Hepatic stellate cell (primary cell): ENCODE measurements around the gene DMAC2.
"Not testable (repeated sequence)": the region's sequence is repeated elsewhere in the genome, so short reads cannot be mapped to it uniquely, and the experiment has no call there.

Source experiments
- DNase-seq: peaks from one replicate; pipeline ENCODE4 v3.0.0; 2011; ENCODE audit warnings: low spot score

The DMAC2 gene

GRCh38 chr19:41442473-41443355 is 3.0 kb upstream of the DMAC2 start, which contains the start of gene ERICH4:
Gene ERICH4, plus strand, starts transcription at chr19:41443156. Its CDS starts 14 bp downstream, at chr19:41443170.
- DNase-seq: no peak

GRCh38 chr19:41441321-41441945 is 1.7 kb upstream of the DMAC2 start:
- no peak for DNase-seq

GRCh38 chr19:41437944-41438574 is 1.7 kb downstream of the DMAC2 start:
- no peak for DNase-seq

- DNase-seq: no peak
These were observed 3.1 kb downstream of the DMAC2 start for GRCh38 chr19:41436674-41436951.

- no peak for DNase-seq
These were observed 3.6 kb downstream of the DMAC2 start for GRCh38 chr19:41435936-41436673.

- not testable (repeated sequence) for DNase-seq
These were observed 4.3 kb downstream of the DMAC2 start for GRCh38 chr19:41435376-41435775.

- no peak for DNase-seq
These were observed 5.3 kb downstream of the DMAC2 start for GRCh38 chr19:41434450-41434849.

GRCh38 chr19:41433171-41433570 is 6.5 kb downstream of the DMAC2 start:
- no peak for DNase-seq

GRCh38 chr19:41431426-41432386 is 8.0 kb downstream of the DMAC2 start:
- DNase-seq: peak; percentile 56

GRCh38 chr19:41430922-41431321 is 8.8 kb downstream of the DMAC2 start:
- DNase-seq: no peak

- DNase-seq: no peak
These were observed 11.2 kb downstream of the DMAC2 start for GRCh38 chr19:41428481-41428859.

GRCh38 chr19:41427647-41428480 is 11.8 kb downstream of the DMAC2 start:
- peak; percentile 58 for DNase-seq

GRCh38 chr19:41426952-41427646 is 12.6 kb downstream of the DMAC2 start, which contains the start of gene B3GNT8:
Gene B3GNT8, minus strand, starts transcription at chr19:41427374. Its CDS starts 596 bp downstream, at chr19:41426778.
- peak; percentile 81 for DNase-seq

- DNase-seq: no peak
These were observed 13.4 kb downstream of the DMAC2 start for GRCh38 chr19:41426116-41426841.

GRCh38 chr19:41425174-41426115 is 14.3 kb downstream of the DMAC2 start:
- DNase-seq: no peak

- no peak for DNase-seq
These were observed 15.2 kb downstream of the DMAC2 start for GRCh38 chr19:41424335-41425173.

GRCh38 chr19:41422955-41423354 is 16.8 kb downstream of the DMAC2 start:
- no peak for DNase-seq
